IPS-20b (cell line): ENCODE results near the gene KIF9.
"Not testable (repeated sequence)": the region's sequence is repeated elsewhere in the genome, so short reads cannot be mapped to it uniquely, and the experiment has no call there.

Experiments used
- H3K27ac ChIP-seq: one replicate; pipeline ENCODE4 v1.5.1; 2013; ENCODE audit warnings: low read length
- H3K27me3 ChIP-seq: 2 replicates; pipeline ENCODE4 v1.6.1; 2013; ENCODE audit warnings: mild to moderate bottlenecking, low read length, inconsistent platforms; ENCODE audit not compliant: insufficient read depth
- H3K36me3 ChIP-seq: 2 replicates; pipeline ENCODE4 v1.6.1; 2013; ENCODE audit warnings: low read depth, mild to moderate bottlenecking, inconsistent platforms, low read length, moderate library complexity; ENCODE audit not compliant: insufficient read depth
- H3K4me1 ChIP-seq: 2 replicates; pipeline ENCODE4 v1.6.1; 2013; ENCODE audit warnings: mild to moderate bottlenecking, control low read depth, inconsistent platforms, low read length, moderate library complexity; ENCODE audit not compliant: insufficient read depth
- H3K4me3 ChIP-seq: 2 replicates; pipeline ENCODE4 v1.5.1; 2013; ENCODE audit warnings: mild to moderate bottlenecking, low read length, inconsistent platforms
- H3K9ac ChIP-seq: 2 replicates; pipeline ENCODE4 v1.6.1; 2013; ENCODE audit warnings: low read depth, mild to moderate bottlenecking, inconsistent platforms, low read length, moderate library complexity
- H3K9me3 ChIP-seq: 2 replicates; pipeline ENCODE4 v1.6.1; 2013; ENCODE audit warnings: mild to moderate bottlenecking, low read depth, low read length, inconsistent platforms; ENCODE audit not compliant: insufficient read depth

Gene KIF9

DNA sequence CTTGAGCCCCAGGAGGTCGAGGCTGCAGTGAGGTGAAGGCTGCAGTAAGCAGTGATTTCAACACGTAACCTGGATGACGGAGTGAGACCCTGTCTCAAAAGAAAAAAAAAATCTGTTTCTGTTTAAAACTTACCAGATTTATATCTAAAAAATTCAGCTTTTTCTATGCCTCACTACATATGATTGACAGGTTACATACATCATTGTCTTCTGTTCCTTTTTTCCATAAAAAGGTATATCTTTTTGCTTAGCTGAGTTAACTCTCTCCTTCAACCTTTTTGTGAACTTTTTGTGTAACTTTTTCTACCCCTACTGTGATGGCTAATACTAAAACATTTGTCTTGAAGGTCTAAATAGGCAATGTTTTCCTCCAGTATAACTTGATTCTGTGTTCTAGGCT is 80.1 kb downstream of the KIF9 start:
- no peak overlapping the region for H3K4me3 ChIP-seq
- no peaks in the 10 kb centered on the region for H3K27me3 ChIP-seq
- H3K36me3 ChIP-seq = no peaks in the 10 kb centered on the region
- H3K4me1 ChIP-seq = no peaks in the 10 kb centered on the region
- H3K27ac ChIP-seq = no peak overlapping the region
- no peak overlapping the region for H3K9ac ChIP-seq
- no peaks in the 10 kb centered on the region for H3K9me3 ChIP-seq

DNA sequence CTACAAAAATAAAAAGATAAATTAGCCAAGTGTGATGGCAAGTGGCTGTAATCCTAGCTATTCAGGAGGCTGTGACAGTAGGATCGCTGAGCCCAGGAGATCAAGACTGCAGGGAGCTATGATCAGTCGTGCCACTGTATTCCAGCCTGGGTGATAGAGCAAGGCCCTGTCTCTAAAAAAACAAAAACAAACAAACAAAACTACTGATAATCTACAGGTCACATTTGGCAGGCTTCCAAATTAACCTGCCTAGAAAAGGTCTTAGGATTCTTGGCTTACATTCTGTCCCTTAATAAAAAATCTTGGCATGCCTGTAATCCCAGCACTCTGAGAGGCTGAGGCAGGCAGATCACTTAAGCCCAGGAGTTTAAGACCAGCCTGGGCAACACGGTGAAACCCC is 85.3 kb downstream of the KIF9 start:
- no peak overlapping the region for H3K27ac ChIP-seq
- no peak overlapping the region for H3K4me3 ChIP-seq
- H3K9ac ChIP-seq = no peak overlapping the region
- no peaks in the 10 kb centered on the region for H3K9me3 ChIP-seq
- no peaks in the 10 kb centered on the region for H3K36me3 ChIP-seq
- no peaks in the 10 kb centered on the region for H3K27me3 ChIP-seq
- H3K4me1 ChIP-seq = no peaks in the 10 kb centered on the region

DNA sequence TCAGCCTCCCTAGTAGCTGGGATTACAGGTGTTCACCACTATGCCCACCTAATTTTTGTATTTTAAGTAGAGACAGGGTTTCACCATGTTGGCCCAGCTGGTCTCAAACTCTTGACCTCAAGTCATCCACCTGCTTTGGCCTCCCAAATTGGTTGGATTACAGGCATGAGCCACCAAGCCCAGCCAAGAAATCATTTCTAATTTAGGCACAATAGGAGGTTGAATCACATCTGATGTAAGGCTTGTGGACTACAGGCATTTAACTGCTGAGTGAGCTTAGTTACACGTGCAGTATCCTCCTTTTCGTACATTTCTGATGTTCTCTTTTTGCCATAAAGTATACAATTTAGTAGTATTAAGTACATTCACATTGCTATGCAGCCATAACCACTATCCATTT is 87.6 kb downstream of the KIF9 start:
- no peaks in the 10 kb centered on the region for H3K27me3 ChIP-seq
- H3K4me3 ChIP-seq = no peak overlapping the region
- H3K9me3 ChIP-seq = no peaks in the 10 kb centered on the region
- no peaks in the 10 kb centered on the region for H3K4me1 ChIP-seq
- no peak overlapping the region for H3K27ac ChIP-seq
- no peaks in the 10 kb centered on the region for H3K36me3 ChIP-seq
- no peak overlapping the region for H3K9ac ChIP-seq

DNA sequence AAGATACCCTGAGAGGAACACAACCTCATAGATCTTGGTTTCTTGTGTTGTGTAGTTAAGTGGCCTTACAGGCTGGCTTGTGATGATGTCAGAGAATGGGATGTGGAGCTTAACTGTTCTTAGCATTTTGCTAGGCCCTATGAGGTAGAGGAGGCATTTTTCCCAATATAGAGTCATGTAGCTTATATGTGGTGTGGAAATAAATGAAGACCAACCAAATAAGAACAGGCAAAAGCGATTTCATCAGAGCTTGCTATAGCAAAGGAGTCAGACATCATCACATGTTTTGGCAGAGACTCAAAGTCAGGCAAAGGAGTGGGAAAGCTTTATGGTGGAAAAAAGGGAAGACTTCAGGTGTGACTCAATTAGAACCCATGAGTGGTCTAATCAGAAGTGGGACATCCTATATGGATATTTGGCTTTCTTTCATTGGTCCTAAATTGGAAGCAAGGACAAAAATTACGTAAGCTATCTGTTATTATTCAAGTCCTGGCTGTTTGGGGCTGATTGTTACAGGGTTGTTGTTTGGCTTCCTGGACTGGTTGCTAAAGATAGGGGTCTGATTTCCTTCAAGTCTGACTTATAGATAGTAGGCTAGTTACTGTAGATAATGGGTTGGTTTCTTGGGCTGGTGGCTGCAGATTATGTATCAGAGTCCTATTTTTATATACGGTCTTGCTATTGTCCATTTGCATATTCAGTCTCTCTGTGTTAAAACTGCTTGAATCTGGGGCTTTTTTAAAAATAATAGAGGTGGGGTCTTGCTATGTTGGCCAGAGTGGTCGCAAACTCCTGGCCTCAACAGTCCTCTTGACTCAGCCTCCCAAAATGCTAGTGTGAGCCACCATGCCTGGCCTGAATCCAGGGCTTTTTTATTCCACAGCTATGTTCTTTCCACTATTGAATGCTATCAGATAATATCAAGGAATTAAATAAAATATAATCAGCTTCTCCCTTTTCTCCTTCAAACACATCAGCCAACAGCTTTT is 88.4 kb downstream of the KIF9 start:
- Histone ChIP-seq H3K27ac (no peak overlapping the region), H3K9ac (no peak overlapping the region), H3K36me3 (no peaks in the 10 kb centered on the region), H3K27me3 (no peaks in the 10 kb centered on the region), H3K4me1 (no peaks in the 10 kb centered on the region), H3K4me3 (no peak overlapping the region), H3K9me3 (no peaks in the 10 kb centered on the region)

DNA sequence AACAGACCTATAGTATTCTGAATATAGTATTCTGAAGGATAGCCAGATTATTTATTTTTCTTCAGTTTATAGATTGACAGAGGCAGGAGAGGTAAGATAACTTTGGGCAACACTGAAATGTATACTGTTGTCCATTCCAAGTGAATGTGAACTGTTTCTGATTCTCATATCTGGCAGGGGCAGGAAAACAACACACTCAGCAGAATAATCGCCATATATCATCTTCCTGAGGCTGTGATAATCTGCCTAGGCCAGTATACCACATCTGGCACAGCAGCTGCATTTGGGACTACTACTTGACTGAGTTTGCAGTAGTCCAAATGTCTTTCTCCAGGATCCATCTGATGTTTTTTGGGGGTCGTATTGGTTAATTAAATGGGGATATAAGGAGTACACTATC is 96.3 kb downstream of the KIF9 start:
- Histone ChIP-seq H3K9ac (no peak overlapping the region), H3K27ac (no peak overlapping the region), H3K4me1 (no peaks in the 10 kb centered on the region), H3K9me3 (no peaks in the 10 kb centered on the region), H3K36me3 (no peaks in the 10 kb centered on the region), H3K4me3 (no peak overlapping the region), H3K27me3 (no peaks in the 10 kb centered on the region)

DNA sequence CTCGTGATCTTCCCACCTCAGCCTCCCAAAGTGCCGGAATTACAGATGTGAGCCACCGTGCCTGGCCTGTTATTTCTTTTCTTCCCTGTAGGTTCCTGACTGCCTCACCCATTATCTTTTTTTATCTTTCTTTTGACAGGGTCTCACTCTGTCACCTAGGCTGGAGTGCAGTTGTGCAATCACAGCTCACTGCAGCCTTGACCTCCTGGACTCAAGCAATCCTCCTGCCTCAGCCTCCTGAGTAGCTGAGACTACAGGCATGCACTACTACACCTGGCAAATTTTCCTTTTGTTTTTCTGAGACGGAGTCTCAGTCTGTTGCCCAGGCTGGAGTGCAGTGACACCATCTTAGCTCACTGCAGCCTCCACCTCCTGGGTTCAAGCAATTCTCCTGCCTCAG is 100.9 kb downstream of the KIF9 start:
- H3K9ac ChIP-seq, H3K4me1 ChIP-seq, H3K4me3 ChIP-seq, H3K27ac ChIP-seq, H3K27me3 ChIP-seq, H3K9me3 ChIP-seq: not testable (repeated sequence)
- peaks cover 15% of the 10 kb centered on the region for H3K36me3 ChIP-seq

DNA sequence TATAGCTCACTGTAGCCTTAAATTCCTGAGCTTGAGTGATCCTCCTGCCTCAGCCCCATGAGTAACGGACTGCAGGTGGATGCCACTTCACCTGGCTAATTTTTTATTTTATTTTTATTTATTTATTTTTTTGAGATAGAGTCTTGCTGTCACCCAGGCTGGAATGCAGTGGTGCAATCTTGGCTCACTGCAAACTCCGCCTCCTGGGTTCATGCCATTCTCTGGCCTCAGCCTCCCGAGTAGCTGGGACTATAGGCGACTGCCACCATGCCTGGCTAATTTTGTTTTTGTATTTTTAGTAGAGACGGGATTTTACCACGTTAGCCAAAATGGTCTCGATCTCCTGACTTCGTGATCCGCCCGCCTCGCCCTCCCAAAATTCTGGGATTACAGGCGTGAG is 102.6 kb downstream of the KIF9 start:
- H3K27ac ChIP-seq, H3K4me3 ChIP-seq: not testable (repeated sequence)
- peaks cover 15% of the 10 kb centered on the region for H3K36me3 ChIP-seq

More for the DNA sequence above, 102.6 kb downstream of the KIF9 start:
- H3K27me3 ChIP-seq, H3K4me1 ChIP-seq, H3K9me3 ChIP-seq, H3K9ac ChIP-seq: not testable (repeated sequence)
